Measurements from ENCODE around the gene RNASE11. TPM values are rescaled to one million over a fixed set of nuclear protein-coding genes. Genes with fewer than 3 reads are reported as not detected.
"Not testable (repeated sequence)": the region's sequence is repeated elsewhere in the genome, so short reads cannot be mapped to it uniquely, and the experiment has no call there.

The RNASE11 gene
- total and polyA plus RNA-seq, 2 of the 4 experiments (the other 2 are of a cell fraction), result not detected

DNA sequence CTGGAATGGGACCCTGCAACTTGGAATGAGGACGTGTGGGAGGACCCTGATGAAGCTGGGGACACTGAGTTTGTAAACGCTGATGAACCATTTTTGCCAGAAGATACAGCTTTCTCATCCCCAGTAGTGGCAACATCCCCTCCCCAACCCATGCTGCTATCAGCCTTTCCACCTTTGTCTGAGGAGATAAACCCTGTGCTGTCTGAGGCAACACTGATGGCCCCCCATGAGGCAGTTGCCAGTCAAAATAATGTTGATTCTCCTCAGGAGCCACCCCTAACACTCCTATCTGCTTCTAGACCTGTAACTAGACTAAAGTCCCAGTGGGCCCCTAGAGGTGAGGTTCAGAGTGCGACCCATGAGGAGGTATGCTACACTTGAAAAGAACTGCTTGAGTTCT lies 19.4 kb downstream of the RNASE11 start:
- H2BK15ac ChIP-seq (ENCODE audit: low read depth, low read length), result no peak overlapping the region
- no peak overlapping the region for H4K5ac ChIP-seq (ENCODE audit: low read depth, low read length)
- no peak overlapping the region for H2BK20ac ChIP-seq (ENCODE audit: low read depth, low read length)
- H3K18ac ChIP-seq (ENCODE audit: low read depth, low read length), result no peak overlapping the region
- H3K27ac ChIP-seq (ENCODE audit: insufficient read depth, low read length), result no peak overlapping the region
- TF ChIP-seq, protein P1, sequence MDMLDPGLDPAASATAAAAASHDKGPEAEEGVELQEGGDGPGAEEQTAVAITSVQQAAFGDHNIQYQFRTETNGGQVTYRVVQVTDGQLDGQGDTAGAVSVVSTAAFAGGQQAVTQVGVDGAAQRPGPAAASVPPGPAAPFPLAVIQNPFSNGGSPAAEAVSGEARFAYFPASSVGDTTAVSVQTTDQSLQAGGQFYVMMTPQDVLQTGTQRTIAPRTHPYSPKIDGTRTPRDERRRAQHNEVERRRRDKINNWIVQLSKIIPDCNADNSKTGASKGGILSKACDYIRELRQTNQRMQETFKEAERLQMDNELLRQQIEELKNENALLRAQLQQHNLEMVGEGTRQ (IDR thresholded peaks at IDR 0.05; ENCODE audit: low read depth, low read length), result no peak
- TF ChIP-seq, protein P2, sequence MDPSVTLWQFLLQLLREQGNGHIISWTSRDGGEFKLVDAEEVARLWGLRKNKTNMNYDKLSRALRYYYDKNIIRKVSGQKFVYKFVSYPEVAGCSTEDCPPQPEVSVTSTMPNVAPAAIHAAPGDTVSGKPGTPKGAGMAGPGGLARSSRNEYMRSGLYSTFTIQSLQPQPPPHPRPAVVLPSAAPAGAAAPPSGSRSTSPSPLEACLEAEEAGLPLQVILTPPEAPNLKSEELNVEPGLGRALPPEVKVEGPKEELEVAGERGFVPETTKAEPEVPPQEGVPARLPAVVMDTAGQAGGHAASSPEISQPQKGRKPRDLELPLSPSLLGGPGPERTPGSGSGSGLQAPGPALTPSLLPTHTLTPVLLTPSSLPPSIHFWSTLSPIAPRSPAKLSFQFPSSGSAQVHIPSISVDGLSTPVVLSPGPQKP (IDR thresholded peaks at IDR 0.05; ENCODE audit: borderline replicate concordance, low read depth, low read length), result no peak
- TF ChIP-seq BHLHE40 (IDR thresholded peaks at IDR 0.05; ENCODE audit: low read depth, low read length) (no peak), RAD21 (IDR thresholded peaks at IDR 0.05; ENCODE audit: low read length) (no peak), FOS (IDR thresholded peaks at IDR 0.05; ENCODE audit: low read depth, low read length) (no peak), POLR2A (IDR thresholded peaks at IDR 0.05; ENCODE audit: low read depth, low read length) (no peak), CHD1 (IDR thresholded peaks at IDR 0.05; ENCODE audit: low read depth, low read length) (no peak)
- no peaks in the 10 kb centered on the region for H4K20me1 ChIP-seq (ENCODE audit: insufficient read depth, low read length)
- ChIA-PET POLR2A (ENCODE audit: unreplicated experiment) (no interaction called here), CTCF (no interaction called here)
- H2BK120ac ChIP-seq (ENCODE audit: low read depth, low read length), result no peak overlapping the region
- WGBS, 2 experiments (ENCODE audit: extremely low coverage in 2 of 2, insufficient read length in 1 of 2), result 50% methylated on average over 1 of the region's 3 CpGs; no CpG with 5 or more reads in 1 of the 2 experiments
- no peaks in the 10 kb centered on the region for H3K27me3 ChIP-seq (ENCODE audit: control insufficient read depth, insufficient read depth, low read length)
- no TSS peak for BruUV-seq (replicated peaks)
- H2AK9ac ChIP-seq (replicated peaks; ENCODE audit: low read depth, low read length, poor library complexity), result no peak overlapping the region
- no peak for ATAC-seq (ENCODE audit: low read depth)
- H3K9me1 ChIP-seq (ENCODE audit: insufficient read depth, low read length), result no peaks in the 10 kb centered on the region
- no peak overlapping the region for H3K23ac ChIP-seq (ENCODE audit: low read depth, low read length)
- H2AK5ac ChIP-seq (ENCODE audit: low read depth, low read length), result no peak overlapping the region
- no peak overlapping the region for H4K8ac ChIP-seq (ENCODE audit: low read depth in 2 of 2, low read length in 2 of 2)
- H3K4me2 ChIP-seq (ENCODE audit: low read depth, low read length), result no peak overlapping the region
- no peak overlapping the region for H2AFZ ChIP-seq (replicated peaks; ENCODE audit: low read length, poor library complexity)
- in situ Hi-C loops (cut with MboI; ENCODE audit: low sequenced_read_pairs), result no loop called here
- no peak overlapping the region for H3K4ac ChIP-seq (ENCODE audit: low read depth, low read length)
- no peak for DNase-seq
- no peak overlapping the region for H3K56ac ChIP-seq (ENCODE audit: extremely low read depth, insufficient read depth, low read length)
- H4K91ac ChIP-seq (ENCODE audit: insufficient read depth, low read depth, low read length), result no peak overlapping the region
- no peak overlapping the region for H3K9ac ChIP-seq (ENCODE audit: low read depth, low read length)
- no peak overlapping the region for H3K14ac ChIP-seq (replicated peaks; ENCODE audit: low read depth, low read length)
- dilution Hi-C loops (cut with HindIII; ENCODE audit: low sequenced_read_pairs, unreplicated experiment), result no loop called here
- H3K36me3 ChIP-seq (ENCODE audit: control insufficient read depth, insufficient read depth, low read length), result no peaks in the 10 kb centered on the region
- intact Hi-C loops (cut with micrococcal nuclease), result no loop called here
- H3K9me3 ChIP-seq (ENCODE audit: control insufficient read depth, insufficient read depth, low read length), result 0 out of 2 replicates have a peak, but pooled peaks cover 1% of the 10 kb centered on the region
- no peak overlapping the region for H2BK5ac ChIP-seq (ENCODE audit: low read depth, low read length, poor library complexity, severe bottlenecking)
- H3K4me3 ChIP-seq (ENCODE audit: insufficient read depth, low read depth, low read length), result no peak overlapping the region
- no peaks in the 10 kb centered on the region for H3K4me1 ChIP-seq (ENCODE audit: control insufficient read depth, insufficient read depth, low read length)
- H3K79me1 ChIP-seq (ENCODE audit: low read depth in 1 of 2, low read length in 2 of 2), result no peaks in the 10 kb centered on the region

DNA sequence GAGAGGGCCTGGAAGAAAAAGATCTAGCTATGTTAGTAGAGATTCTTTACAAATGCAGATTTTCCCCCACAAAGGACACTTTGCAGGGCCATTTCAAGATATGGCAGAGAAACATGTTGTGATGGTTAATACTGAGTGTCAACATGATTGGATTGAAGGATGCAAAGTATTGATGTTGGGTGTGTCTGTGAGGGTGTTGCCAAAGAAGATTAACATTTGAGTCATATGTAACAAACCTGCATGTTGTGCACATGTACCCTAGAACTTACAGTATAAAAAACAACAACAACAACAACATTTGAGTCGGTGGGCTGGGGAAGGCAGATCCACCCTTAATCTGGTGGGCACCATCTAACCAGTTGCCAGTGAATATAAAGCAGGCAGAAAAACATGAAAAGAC lies 20.6 kb downstream of the RNASE11 start:
- H2BK5ac ChIP-seq (ENCODE audit: low read depth, low read length, poor library complexity, severe bottlenecking); H4K91ac ChIP-seq (ENCODE audit: insufficient read depth, low read depth, low read length); H2AK5ac ChIP-seq (ENCODE audit: low read depth, low read length); H3K23ac ChIP-seq (ENCODE audit: low read depth, low read length); POLR2A ChIA-PET (ENCODE audit: unreplicated experiment); H2AK9ac ChIP-seq (replicated peaks; ENCODE audit: low read depth, low read length, poor library complexity); ATAC-seq (ENCODE audit: low read depth); DNase-seq; H3K9me3 ChIP-seq (ENCODE audit: control insufficient read depth, insufficient read depth, low read length); H4K20me1 ChIP-seq (ENCODE audit: insufficient read depth, low read length); H2BK120ac ChIP-seq (ENCODE audit: low read depth, low read length); in situ Hi-C loops (cut with MboI; ENCODE audit: low sequenced_read_pairs); H3K14ac ChIP-seq (replicated peaks; ENCODE audit: low read depth, low read length); H3K36me3 ChIP-seq (ENCODE audit: control insufficient read depth, insufficient read depth, low read length); H2AFZ ChIP-seq (replicated peaks; ENCODE audit: low read length, poor library complexity); H3K9me1 ChIP-seq (ENCODE audit: insufficient read depth, low read length); H3K4ac ChIP-seq (ENCODE audit: low read depth, low read length); H3K9ac ChIP-seq (ENCODE audit: low read depth, low read length); H3K27ac ChIP-seq (ENCODE audit: insufficient read depth, low read length); H2BK15ac ChIP-seq (ENCODE audit: low read depth, low read length); H3K27me3 ChIP-seq (ENCODE audit: control insufficient read depth, insufficient read depth, low read length); H4K8ac ChIP-seq (ENCODE audit: low read depth in 2 of 2, low read length in 2 of 2); CTCF ChIA-PET; H2BK20ac ChIP-seq (ENCODE audit: low read depth, low read length); BruUV-seq (replicated peaks); H3K56ac ChIP-seq (ENCODE audit: extremely low read depth, insufficient read depth, low read length); dilution Hi-C loops (cut with HindIII; ENCODE audit: low sequenced_read_pairs, unreplicated experiment); H3K4me2 ChIP-seq (ENCODE audit: low read depth, low read length); intact Hi-C loops (cut with micrococcal nuclease); H3K4me3 ChIP-seq (ENCODE audit: insufficient read depth, low read depth, low read length); H3K79me1 ChIP-seq (ENCODE audit: low read depth in 1 of 2, low read length in 2 of 2); H3K18ac ChIP-seq (ENCODE audit: low read depth, low read length); H4K5ac ChIP-seq (ENCODE audit: low read depth, low read length); H3K4me1 ChIP-seq (ENCODE audit: control insufficient read depth, insufficient read depth, low read length): not testable (repeated sequence)
- WGBS, 2 experiments (ENCODE audit: extremely low coverage in 2 of 2, insufficient read length in 1 of 2), result no CpG with 5 or more reads among the region's 1 CpG

Data from IMR-90 (cell line).